ENCODE data around the gene ITGBL1. TPM values are rescaled to one million over a fixed set of nuclear protein-coding genes. Genes with fewer than 3 reads are reported as not detected.
A peak's percentile ranks its signal among the peaks of the same experiment; 100 is the strongest.

The ITGBL1 gene
- total and polyA plus RNA-seq, 5 experiments from 2014 or later: not detected

DNA sequence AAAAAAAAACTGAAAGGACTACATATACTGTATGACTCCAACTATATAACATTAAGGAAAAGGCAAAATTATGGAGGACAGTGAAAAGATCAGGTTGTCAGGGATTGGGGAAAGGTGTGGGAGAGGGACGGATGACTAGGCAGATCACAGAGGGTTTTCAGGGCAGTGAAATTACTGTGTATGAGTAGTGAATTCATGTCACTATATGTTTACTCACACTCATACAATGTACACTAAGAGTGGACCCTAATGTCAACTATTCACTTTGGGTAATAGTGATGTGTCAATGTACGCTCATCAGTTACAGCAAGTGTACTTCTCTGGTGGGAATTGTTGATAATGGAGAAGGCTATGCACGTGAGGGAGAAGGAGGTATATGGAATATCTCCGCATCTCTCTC lies 144.3 kb downstream of the ITGBL1 start:
- peaks cover 0 to 11% (median 0%) of the 10 kb centered on the region in 9 donors for H3K9me3 Mint-ChIP-seq
- H3K4me1 Mint-ChIP-seq: peaks cover 0 to 2% (median 0%) of the 10 kb centered on the region in 4 donors
- no peak for ATAC-seq
- H3K27ac Mint-ChIP-seq: no peak overlapping the region
- H3K36me3 Mint-ChIP-seq: no peaks in the 10 kb centered on the region
- peaks cover 0 to 5% (median 0%) of the 10 kb centered on the region in 5 donors for H3K27me3 Mint-ChIP-seq
- POLR2A ChIA-PET: no interaction called here
- no peak overlapping the region for H3K4me3 Mint-ChIP-seq
- DNase-seq: no peak

GRCh38 chr13:101611491-101612475 lies 159.3 kb downstream of the ITGBL1 start:
- Mint-ChIP-seq H3K4me1 (no peaks in the 10 kb centered on the region), H3K27ac (no peak overlapping the region), H3K4me3 (no peak overlapping the region), H3K9me3 (peaks cover 0 to 3% (median 0%) of the 10 kb centered on the region in 9 donors), H3K27me3 (peaks cover 1 to 28% (median 6%) of the 10 kb centered on the region in 5 donors), H3K36me3 (no peaks in the 10 kb centered on the region)
- no peak for ATAC-seq
- POLR2A ChIA-PET: no interaction called here
- DNase-seq: no peak

GRCh38 chr13:101612735-101613134 lies 160.3 kb downstream of the ITGBL1 start:
- no peaks in the 10 kb centered on the region for H3K4me1 Mint-ChIP-seq
- peaks cover 1 to 28% (median 5%) of the 10 kb centered on the region in 5 donors for H3K27me3 Mint-ChIP-seq
- peaks cover 0 to 2% (median 0%) of the 10 kb centered on the region in 9 donors for H3K9me3 Mint-ChIP-seq
- no peak overlapping the region for H3K4me3 Mint-ChIP-seq
- H3K36me3 Mint-ChIP-seq: no peaks in the 10 kb centered on the region
- H3K27ac Mint-ChIP-seq: no peak overlapping the region
- ATAC-seq: no peak
- POLR2A ChIA-PET: no interaction called here
- no peak for DNase-seq

GRCh38 chr13:101614491-101614890 lies 162.0 kb downstream of the ITGBL1 start:
- ATAC-seq: no peak
- H3K27ac Mint-ChIP-seq: no peak overlapping the region
- DNase-seq: no peak
- no peak overlapping the region for H3K4me3 Mint-ChIP-seq
- H3K27me3 Mint-ChIP-seq: peaks cover 1 to 28% (median 5%) of the 10 kb centered on the region in 5 donors
- no peaks in the 10 kb centered on the region for H3K36me3 Mint-ChIP-seq
- no peaks in the 10 kb centered on the region for H3K9me3 Mint-ChIP-seq
- POLR2A ChIA-PET: interaction anchor here (0.6 kb wide), 1 partner anchor 1064 kb away, joined by 3 read pairs; no protein-coding TSS in a partner anchor
- peaks cover 0 to 3% (median 0%) of the 10 kb centered on the region in 4 donors for H3K4me1 Mint-ChIP-seq

GRCh38 chr13:101618440-101619187 lies 166.1 kb downstream of the ITGBL1 start:
- no peaks in the 10 kb centered on the region for H3K36me3 Mint-ChIP-seq
- POLR2A ChIA-PET: no interaction called here
- peaks cover 1 to 8% (median 4%) of the 10 kb centered on the region in 4 donors for H3K4me1 Mint-ChIP-seq
- H3K4me3 Mint-ChIP-seq: peak overlapping the region in 2 of 10 donors; percentile 29 to 57
- DNase-seq (no peak), ATAC-seq (no peak)
- peaks cover 0 to 19% (median 1%) of the 10 kb centered on the region in 5 donors for H3K27me3 Mint-ChIP-seq
- H3K27ac Mint-ChIP-seq: peak overlapping the region in 3 of 10 donors; percentile 7 to 53 (median 17)
- no peaks in the 10 kb centered on the region for H3K9me3 Mint-ChIP-seq

DNA sequence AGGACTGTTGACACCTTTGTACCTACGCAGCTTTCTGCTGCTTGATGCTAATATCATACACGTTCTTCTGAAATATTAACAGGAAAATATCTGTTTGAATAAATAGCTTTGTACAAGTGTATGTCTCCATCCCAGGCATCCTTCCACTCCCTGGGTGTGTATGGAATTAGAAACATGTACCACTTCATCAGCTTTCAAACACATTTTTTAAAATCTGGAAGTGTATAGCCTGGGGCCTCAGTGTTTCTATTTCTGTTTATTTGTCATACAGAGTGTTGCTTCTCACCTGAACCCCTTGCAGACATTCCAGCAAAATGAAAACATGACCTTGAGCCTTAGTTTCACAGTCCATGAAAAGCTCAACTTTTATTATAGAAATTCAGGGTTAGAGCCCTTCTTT lies 168.6 kb downstream of the ITGBL1 start:
- POLR2A ChIA-PET: no interaction called here
- Mint-ChIP-seq H3K4me3 (no peak overlapping the region), H3K9me3 (no peaks in the 10 kb centered on the region), H3K27ac (no peak overlapping the region), H3K4me1 (peaks cover 9 to 32% (median 22%) of the 10 kb centered on the region in 4 donors), H3K36me3 (no peaks in the 10 kb centered on the region), H3K27me3 (peaks cover 0 to 2% (median 0%) of the 10 kb centered on the region in 5 donors)
- DNase-seq (no peak), ATAC-seq (no peak)

DNA sequence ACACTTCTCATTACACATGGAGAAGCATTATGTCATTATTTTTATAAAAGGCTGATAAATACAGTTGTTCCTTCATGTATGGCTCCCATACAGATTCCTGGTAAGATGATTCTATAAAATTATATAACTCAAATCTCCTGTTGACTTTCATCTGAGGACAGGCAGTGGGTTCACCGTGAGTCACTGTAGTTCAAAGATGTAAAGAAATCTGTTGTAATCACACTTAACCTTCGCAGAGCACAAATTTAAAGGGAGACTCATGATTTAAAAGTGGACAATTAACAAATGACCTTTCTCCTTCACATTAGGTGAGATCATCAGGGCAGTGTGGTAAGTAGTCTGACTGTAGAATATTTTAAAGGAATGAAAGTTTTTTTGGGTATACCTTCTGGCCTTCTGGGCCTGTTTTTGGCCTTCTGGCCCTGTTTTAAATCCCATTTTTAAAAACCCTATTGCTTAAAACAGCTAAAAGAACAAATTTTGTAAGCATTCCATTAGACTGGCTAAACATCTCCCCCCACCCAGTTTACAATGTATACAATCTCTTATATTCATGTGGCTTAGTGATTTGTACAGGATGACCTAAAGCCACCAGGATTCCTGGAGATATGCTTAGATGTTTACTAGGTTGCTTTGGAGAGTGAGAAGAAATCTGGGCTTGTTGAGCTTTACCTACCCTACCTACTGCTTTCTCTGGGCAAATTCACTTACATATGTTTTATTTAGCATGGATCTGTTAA lies 171.2 kb downstream of the ITGBL1 start:
- no peaks in the 10 kb centered on the region for H3K27me3 Mint-ChIP-seq
- H3K27ac Mint-ChIP-seq: peak overlapping the region; percentile 75 to 96 (median 92)
- H3K4me1 Mint-ChIP-seq: peaks cover 13 to 53% (median 35%) of the 10 kb centered on the region in 4 donors
- no peaks in the 10 kb centered on the region for H3K9me3 Mint-ChIP-seq
- POLR2A ChIA-PET: no interaction called here
- ATAC-seq (no peak), DNase-seq (peak in 2 of 10 donors; percentile 12 to 21)
- H3K36me3 Mint-ChIP-seq: no peaks in the 10 kb centered on the region
- peak overlapping the region; percentile 48 to 85 (median 80) for H3K4me3 Mint-ChIP-seq

GRCh38 chr13:101624210-101624922 lies 171.9 kb downstream of the ITGBL1 start:
- ATAC-seq: peak in 1 of 2 donors; percentile 16
- POLR2A ChIA-PET: no interaction called here
- H3K36me3 Mint-ChIP-seq: no peaks in the 10 kb centered on the region
- H3K27me3 Mint-ChIP-seq: no peaks in the 10 kb centered on the region
- H3K9me3 Mint-ChIP-seq: no peaks in the 10 kb centered on the region
- peaks cover 13 to 51% (median 35%) of the 10 kb centered on the region in 4 donors for H3K4me1 Mint-ChIP-seq
- H3K4me3 Mint-ChIP-seq: peak overlapping the region; percentile 48 to 85 (median 80)
- peak in 1 of 10 donors; percentile 15 for DNase-seq
- H3K27ac Mint-ChIP-seq: peak overlapping the region; percentile 75 to 96 (median 92)

DNA sequence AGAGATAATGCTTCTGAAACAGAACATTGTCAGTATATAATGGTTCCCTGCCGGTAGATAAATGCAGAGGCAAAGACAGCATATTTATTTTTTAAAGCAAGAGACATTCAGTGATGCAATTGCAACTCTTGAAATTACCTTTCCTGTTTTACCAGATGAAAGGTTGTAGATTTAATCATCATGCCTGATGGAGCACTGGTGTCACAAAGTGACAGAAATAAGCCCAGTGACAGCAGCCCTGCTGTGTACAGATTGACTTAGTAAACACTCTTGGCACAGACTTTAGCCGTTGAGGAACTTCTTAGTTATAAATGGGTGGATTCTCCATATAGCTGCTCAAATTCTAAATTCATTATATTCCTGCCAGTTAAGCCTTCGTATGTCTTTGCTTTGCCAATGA lies 172.5 kb downstream of the ITGBL1 start:
- no peaks in the 10 kb centered on the region for H3K27me3 Mint-ChIP-seq
- ATAC-seq (peak in 1 of 2 donors; percentile 22), DNase-seq (peak in 1 of 10 donors; percentile 4)
- H3K4me3 Mint-ChIP-seq: peak overlapping the region in 8 of 10 donors; percentile 52 to 85 (median 80)
- H3K36me3 Mint-ChIP-seq: no peaks in the 10 kb centered on the region
- POLR2A ChIA-PET: interaction anchor here (0.6 kb wide), 1 partner anchor 971 kb away, joined by 3 read pairs; no protein-coding TSS in a partner anchor
- peak overlapping the region in 9 of 10 donors; percentile 82 to 96 (median 92) for H3K27ac Mint-ChIP-seq
- H3K9me3 Mint-ChIP-seq: no peaks in the 10 kb centered on the region
- peaks cover 13 to 51% (median 35%) of the 10 kb centered on the region in 4 donors for H3K4me1 Mint-ChIP-seq

DNA sequence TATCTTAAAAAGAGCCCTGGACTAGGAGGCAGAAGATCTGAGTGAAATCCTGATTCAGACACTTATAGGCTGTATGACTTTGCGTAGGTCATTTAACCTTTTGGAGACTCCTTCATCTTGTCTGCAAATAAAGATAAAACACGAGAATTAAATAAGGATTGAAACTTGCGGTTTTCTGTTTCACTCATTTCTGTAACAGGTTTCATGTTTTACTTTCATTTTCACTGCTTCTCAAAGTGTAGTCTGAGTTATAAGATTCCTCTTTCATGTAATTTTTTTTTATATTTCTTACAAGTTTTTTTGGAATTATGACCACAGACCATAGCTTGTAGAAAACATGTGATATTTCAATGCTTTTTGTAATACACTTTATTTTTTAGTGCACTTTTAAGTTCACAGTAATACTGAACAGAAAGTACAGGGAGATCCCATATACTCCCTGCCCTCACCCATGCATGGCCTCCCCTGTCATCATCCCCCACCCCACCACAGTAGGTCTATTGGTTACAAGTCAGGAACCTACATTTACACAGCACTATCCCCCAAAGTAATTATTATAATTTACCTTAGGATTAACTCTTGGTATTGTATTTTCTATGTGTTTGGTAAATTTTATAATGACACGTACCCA lies 174.6 kb downstream of the ITGBL1 start:
- Mint-ChIP-seq H3K4me1 (peaks cover 13 to 51% (median 35%) of the 10 kb centered on the region in 4 donors), H3K4me3 (peak overlapping the region; percentile 42 to 91 (median 73)), H3K27ac (peak overlapping the region; percentile 7 to 93 (median 86)), H3K9me3 (no peaks in the 10 kb centered on the region), H3K27me3 (no peaks in the 10 kb centered on the region), H3K36me3 (no peaks in the 10 kb centered on the region)
- peak; percentile 67 to 72 for ATAC-seq
- DNase-seq: peak in 3 of 10 donors; percentile 38 to 58 (median 42)
- POLR2A ChIA-PET: interaction anchor here (0.6 kb wide), 1 partner anchor 11 kb away, joined by 4 read pairs; no protein-coding TSS in a partner anchor

- Mint-ChIP-seq H3K4me3 (peak overlapping the region; percentile 42 to 91 (median 73)), H3K9me3 (no peaks in the 10 kb centered on the region), H3K4me1 (peaks cover 13 to 51% (median 35%) of the 10 kb centered on the region in 4 donors), H3K36me3 (no peaks in the 10 kb centered on the region), H3K27ac (peak overlapping the region; percentile 7 to 93 (median 82)), H3K27me3 (no peaks in the 10 kb centered on the region)
- no peak for DNase-seq
- peak in 1 of 2 donors; percentile 18 for ATAC-seq
- POLR2A ChIA-PET: no interaction called here
These were observed 175.1 kb downstream of the ITGBL1 start for GRCh38 chr13:101627556-101627943.

Measured in naive thymus-derived CD8-positive, alpha-beta T cell (primary cell).